AG09319 (cell line): ENCODE measurements around the gene TRIM52.
"Not testable (repeated sequence)": the region's sequence is repeated elsewhere in the genome, so short reads cannot be mapped to it uniquely, and the experiment has no call there.

Experiments
- DNase-seq: peaks from one replicate; pipeline ENCODE4 v3.0.0-alpha.2; 2010; ENCODE audit warnings: low read depth; ENCODE audit errors: extremely low read depth
- TF ChIP-seq, protein P1 (sequence below): IDR thresholded peaks from 2 replicates; pipeline ENCODE4 v1.5.1; 2011; ENCODE audit warnings: low read depth, mild to moderate bottlenecking, inconsistent platforms, low read length, moderate library complexity

TRIM52 gene

DNA sequence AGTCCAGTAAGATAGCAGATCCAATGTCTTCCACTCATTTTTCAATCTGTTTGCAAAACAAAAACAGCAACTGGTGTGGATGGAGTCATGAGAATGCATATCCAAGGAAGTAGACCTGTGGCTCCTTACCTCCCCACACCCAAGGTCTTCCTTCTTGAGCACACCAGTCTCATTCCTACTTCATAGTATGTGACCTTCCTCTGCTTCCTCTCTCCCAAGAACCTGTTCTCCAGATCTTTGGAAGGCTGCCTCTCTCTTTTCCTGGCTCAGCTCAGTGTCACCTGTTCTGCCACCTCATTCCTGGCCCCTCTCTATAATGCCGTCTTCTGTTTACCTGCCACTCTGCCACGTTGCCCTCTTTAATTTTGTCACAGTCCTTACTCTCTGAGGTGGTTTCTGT is 48.0 kb downstream of the TRIM52 start:
- TF ChIP-seq, protein P1, sequence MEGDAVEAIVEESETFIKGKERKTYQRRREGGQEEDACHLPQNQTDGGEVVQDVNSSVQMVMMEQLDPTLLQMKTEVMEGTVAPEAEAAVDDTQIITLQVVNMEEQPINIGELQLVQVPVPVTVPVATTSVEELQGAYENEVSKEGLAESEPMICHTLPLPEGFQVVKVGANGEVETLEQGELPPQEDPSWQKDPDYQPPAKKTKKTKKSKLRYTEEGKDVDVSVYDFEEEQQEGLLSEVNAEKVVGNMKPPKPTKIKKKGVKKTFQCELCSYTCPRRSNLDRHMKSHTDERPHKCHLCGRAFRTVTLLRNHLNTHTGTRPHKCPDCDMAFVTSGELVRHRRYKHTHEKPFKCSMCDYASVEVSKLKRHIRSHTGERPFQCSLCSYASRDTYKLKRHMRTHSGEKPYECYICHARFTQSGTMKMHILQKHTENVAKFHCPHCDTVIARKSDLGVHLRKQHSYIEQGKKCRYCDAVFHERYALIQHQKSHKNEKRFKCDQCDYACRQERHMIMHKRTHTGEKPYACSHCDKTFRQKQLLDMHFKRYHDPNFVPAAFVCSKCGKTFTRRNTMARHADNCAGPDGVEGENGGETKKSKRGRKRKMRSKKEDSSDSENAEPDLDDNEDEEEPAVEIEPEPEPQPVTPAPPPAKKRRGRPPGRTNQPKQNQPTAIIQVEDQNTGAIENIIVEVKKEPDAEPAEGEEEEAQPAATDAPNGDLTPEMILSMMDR = no peak
- no peak for DNase-seq

DNA sequence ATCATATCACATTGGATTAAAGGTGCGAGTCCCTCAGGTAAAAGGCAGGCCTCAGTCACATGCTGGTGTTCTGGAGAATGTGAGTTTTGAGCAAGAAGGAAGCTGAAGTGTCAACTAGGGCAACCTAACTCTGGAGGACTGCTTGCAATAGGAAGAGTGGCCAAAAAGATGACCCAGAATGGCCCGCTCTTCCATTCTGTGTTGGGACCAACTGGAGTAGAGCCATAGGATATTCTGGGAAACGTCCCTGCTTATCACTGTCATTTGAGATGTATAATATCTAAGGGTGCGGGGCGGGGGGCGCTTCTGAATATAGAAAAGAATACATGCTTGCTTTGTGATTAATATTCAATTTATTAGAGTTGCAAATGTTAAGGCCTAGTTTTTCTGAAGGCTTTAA is 48.9 kb downstream of the TRIM52 start:
- TF ChIP-seq, protein P1 = no peak
- DNase-seq = no peak

DNA sequence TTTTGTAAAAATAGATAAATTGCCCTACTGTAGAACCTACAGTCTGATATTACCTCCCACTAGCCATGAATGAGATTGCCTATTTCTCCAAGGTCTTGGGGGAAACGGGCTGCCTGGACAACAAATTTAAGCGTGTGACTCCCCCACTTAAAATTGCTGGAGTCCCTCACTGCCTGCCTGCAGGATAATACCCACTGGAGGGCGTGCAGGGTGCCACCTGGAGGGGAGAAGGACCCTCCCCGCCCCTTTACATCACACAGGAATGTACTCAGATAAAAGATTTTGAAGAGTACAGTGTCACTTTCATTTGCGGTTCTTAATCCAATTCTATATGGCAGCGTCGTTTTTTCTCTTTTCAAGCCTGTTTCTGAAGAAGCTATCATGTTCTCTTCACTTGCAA is 49.7 kb downstream of the TRIM52 start:
- DNase-seq = no peak
- TF ChIP-seq, protein P1 = no peak

DNA sequence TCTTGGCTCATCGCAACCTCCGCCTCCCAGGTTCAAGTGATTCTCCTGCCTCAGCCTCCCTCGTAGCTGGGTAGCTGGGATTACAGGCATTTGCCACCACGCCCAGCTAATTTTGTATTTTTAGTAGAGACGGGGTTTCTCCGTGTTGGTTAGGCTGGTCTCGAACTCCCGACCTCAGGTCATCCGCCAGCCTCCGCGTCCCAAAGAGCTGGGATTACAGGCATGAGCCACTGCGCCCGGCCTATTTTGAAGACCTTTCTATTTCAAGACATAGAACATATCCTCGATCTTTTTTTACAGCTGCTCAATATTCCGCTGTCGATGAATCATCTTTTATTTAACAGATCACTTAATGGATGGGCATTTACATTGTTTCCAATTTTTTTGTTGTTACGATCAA is 50.2 kb downstream of the TRIM52 start:
- DNase-seq = not testable (repeated sequence)

DNA sequence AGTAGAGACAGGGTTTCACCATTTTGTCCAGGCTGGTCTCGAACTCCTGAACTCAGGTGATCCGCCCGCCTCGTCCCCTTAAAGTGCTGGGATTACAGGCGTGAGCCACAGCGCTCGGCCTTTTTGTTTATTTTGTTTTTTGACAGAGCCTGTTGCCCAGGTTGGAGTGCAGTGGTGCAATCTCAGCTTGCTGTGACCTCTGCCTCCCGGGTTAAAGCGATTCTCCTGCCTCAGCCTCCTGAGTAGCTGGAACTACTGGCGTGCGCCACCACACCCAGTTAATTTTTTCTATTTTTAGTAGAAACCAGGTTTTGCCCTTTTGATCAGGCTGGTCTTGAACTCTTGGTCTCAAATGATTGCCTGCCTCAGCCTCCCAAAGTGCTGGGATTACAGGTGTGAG is 50.8 kb downstream of the TRIM52 start:
- not testable (repeated sequence) for DNase-seq

DNA sequence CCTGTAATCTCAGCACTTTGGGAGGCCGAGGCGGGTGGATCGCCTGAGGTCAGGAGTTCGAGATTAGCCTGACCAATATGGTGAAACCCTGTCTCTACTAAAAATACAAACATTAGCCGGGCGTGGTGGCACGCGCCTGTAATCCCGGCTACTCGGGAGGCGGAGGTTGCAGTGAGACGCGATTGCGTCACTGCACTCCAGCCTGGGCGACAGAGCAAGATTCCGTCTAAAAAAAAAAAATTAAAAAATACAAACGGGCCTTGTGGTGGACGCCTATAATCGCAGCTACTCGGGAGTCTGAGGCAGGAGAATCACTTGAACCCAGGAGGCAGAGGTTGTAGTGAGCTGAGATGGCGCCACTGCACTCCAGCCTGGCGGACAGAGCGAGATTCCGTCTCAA is 51.9 kb downstream of the TRIM52 start:
- DNase-seq = not testable (repeated sequence)

DNA sequence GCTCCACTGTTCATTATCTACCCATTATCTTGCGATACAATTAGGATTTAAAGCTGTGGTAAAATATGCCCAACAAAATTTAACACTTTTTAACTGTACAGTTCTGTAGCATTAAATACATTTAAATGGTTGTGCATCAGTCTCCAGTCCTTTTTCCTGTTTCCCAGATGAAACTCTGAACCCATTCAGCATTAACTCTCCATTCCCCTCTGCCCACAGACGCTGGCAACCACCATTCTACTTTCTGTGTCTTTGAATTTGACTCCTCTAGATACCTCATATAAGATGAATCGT is 53.0 kb downstream of the TRIM52 start:
- no peak for DNase-seq
- TF ChIP-seq, protein P1 = no peak

DNA sequence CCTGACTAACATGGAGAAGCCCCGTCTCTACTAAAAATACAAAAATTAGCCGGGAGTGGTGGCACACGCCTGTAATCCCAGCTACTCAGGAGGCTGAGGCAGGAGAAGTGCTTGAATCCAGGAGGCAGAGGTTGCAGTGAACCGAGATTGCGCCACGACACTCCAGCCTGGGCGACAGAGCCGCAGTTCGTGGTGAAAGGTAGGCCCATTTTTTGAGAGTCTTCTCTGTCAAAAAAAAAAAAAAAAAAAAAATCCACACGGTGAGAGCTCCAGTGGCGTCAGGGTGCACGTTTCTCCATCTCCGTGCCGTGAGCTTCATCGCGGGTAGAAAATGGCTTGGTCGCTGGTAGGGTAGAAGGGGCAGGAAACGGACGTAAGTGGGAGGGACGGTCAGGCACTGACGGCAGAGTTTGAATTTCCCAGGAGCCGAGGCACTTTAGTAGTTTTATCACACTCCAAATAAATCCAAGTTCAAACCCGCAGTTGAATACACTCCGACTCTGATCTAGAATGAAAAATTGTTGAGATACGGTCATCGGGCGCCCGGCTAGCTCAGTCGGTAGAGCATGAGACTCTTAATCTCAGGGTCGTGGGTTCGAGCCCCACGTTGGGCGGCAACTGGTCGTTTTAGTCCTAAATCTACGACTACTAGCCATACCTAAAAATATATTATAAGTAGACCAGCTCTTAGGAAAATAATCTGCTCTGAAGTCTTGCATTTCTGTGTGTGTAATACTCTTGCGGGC is 53.6 kb downstream of the TRIM52 start:
- DNase-seq = peak; percentile 80
- TF ChIP-seq, protein P1 = no peak

DNA sequence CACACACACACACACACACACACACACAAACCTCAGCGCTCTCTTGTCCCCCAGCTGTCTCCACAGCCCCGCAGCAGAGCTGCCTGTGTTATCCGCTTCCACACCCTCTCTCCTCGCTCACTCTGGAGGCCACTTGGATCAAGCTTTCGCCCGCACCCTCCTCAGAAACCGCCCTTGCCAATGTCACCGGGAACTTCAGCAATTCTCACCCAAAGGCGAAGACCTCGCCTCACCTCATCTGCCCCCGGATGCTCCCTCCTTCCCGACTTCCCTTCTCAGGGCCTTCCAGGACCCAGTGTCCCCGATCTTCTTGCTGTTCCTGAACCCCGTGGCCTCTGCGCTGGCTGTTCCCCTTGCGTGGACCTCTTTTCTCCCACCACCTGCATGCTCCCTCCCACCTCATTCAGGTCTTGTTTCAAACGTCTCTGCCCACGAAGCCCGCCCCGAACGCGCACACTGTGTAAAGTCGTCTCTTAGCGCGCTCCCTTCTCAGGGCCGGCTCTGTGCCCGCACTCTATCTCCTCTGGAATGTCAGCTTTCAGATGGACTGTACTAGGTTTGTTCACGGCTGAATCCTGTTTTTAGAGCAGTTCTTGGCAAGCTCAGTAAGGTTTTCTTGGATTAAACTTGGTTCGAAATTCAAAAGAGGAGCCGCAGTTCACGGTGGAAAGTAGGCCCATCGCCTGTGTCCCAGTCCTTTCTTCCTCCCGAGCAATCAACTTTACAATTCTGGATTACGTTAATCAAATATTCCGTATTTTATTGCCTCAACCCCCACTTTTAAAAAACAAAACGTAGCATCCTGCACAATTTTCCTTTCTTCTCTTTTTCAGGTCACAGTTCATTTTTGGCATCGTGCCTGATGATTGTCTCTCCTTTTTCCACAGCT is 54.9 kb downstream of the TRIM52 start:
- no peak for DNase-seq
- TF ChIP-seq, protein P1 = no peak
